Limb (tissue), 2 donors: Measurements from ENCODE around the gene ALDH8A1.

ENCODE experiments used
- DNase-seq, 2 donors: peaks; one replicate each; pipeline ENCODE4 v3.0.0-alpha.2; 2016; ENCODE audit errors: extremely low spot score in 2 of 2

The ALDH8A1 gene

GRCh38 chr6:134873500-134874388 lies 76.2 kb downstream of the ALDH8A1 start:
- no peak for DNase-seq

- no peak for DNase-seq
These were observed 79.0 kb downstream of the ALDH8A1 start for GRCh38 chr6:134870677-134871498.

GRCh38 chr6:134868812-134869211 lies 81.1 kb downstream of the ALDH8A1 start:
- DNase-seq: no peak
